HepG2 (cell line): Measurements from ENCODE around the gene BEND3. TPM values are rescaled to one million over a fixed set of nuclear protein-coding genes. Genes with fewer than 3 reads are reported as not detected.

Experiments
- HIVEP1 ChIP-seq: sonication (generic); formaldehyde crosslinking; IDR thresholded peaks from 2 replicates; pipeline ENCODE4 v1.4.0; 2020; ENCODE audit warnings: mild to moderate bottlenecking, missing genetic modification reagents
- HOXD1 ChIP-seq: sonication (generic); formaldehyde crosslinking; IDR thresholded peaks from 2 replicates; pipeline ENCODE4 v1.5.0; 2020; ENCODE audit warnings: missing genetic modification reagents
- IKZF1 ChIP-seq: fragments of 450-650 bp; IDR thresholded peaks from 2 replicates; pipeline ENCODE4 v1.7.1; 2016
- IRX3 ChIP-seq: sonication (generic); formaldehyde crosslinking; IDR thresholded peaks from 2 replicates; pipeline ENCODE4 v1.8.1; 2023; ENCODE audit warnings: mild to moderate bottlenecking, low read depth, missing genetic modification reagents, borderline replicate concordance
- POLR2G ChIP-seq: fragments of 200-400 bp; formaldehyde crosslinking; IDR thresholded peaks from 2 replicates; pipeline ENCODE4 v1.6.1; 2018; ENCODE audit warnings: mild to moderate bottlenecking, low read depth, low read length, moderate library complexity
- TARDBP ChIP-seq: sonication (generic); formaldehyde crosslinking; IDR thresholded peaks from 2 replicates; pipeline ENCODE4 v1.8.0; 2022; ENCODE audit warnings: mild to moderate bottlenecking, missing genetic modification reagents
- THYN1 ChIP-seq: sonication (generic); formaldehyde crosslinking; IDR thresholded peaks from 2 replicates; pipeline ENCODE4 v1.8.1; 2023; ENCODE audit warnings: low read depth, mild to moderate bottlenecking, moderate library complexity, missing genetic modification reagents, borderline replicate concordance
- ZBTB7A ChIP-seq: sonication (generic); formaldehyde crosslinking; IDR thresholded peaks from 2 replicates; pipeline ENCODE4 v1.8.0; 2022; ENCODE audit warnings: mild to moderate bottlenecking, missing genetic modification reagents
- ZFAT ChIP-seq: sonication (generic); formaldehyde crosslinking; conservative IDR thresholded peaks from 2 replicates; pipeline ENCODE4 v1.8.1; 2023; ENCODE audit warnings: missing genetic modification reagents, inconsistent platforms
- ZNF256 ChIP-seq: sonication (generic); formaldehyde crosslinking; conservative IDR thresholded peaks from 2 replicates; pipeline ENCODE4 v1.4.0; 2020; ENCODE audit warnings: missing genetic modification reagents
- polyA plus RNA-seq, 8 experiments: library from polyadenylated mRNA; depleted of rRNA in 3 of 8; stranded (reverse) in 7 of 8; unstranded in 1 of 8; fragments of >200 nt; fragmentation: Illumina TruSeq in 4 of 8; extraction: Trizol in 4 of 8; gene quantifications; 2 replicates each; pipeline versions ENCODE4 v1.2.1 to v1.2.3, GENCODE V29; 2011 to 2016; ENCODE audit warnings: low read depth in 4 of 8, missing spikeins in 1 of 8, mixed read lengths in 1 of 8; ENCODE audit not compliant: insufficient read depth in 1 of 8
- total RNA-seq, 5 experiments: library from RNA; depleted of rRNA; stranded (reverse); fragments of >200 nt; fragmentation: Illumina TruSeq; extraction: Trizol; gene quantifications; 2 replicates each; pipeline ENCODE4 v1.2.3, GENCODE V29; 2016; ENCODE audit warnings: low read depth in 1 of 5
- TF ChIP-seq, protein P1 (sequence below): sonication (generic); formaldehyde crosslinking; IDR thresholded peaks from 2 replicates; pipeline ENCODE4 v1.5.0; 2020; ENCODE audit warnings: missing genetic modification reagents
- TF ChIP-seq, protein P2 (sequence below): sonication (generic); IDR thresholded peaks from 2 replicates; pipeline ENCODE4 v1.6.1; 2016; ENCODE audit warnings: low read depth, borderline replicate concordance
- TF ChIP-seq, protein P3 (sequence below): sonication (generic); formaldehyde crosslinking; IDR thresholded peaks from 2 replicates; pipeline ENCODE4 v1.8.0; 2023; ENCODE audit warnings: mild to moderate bottlenecking, missing genetic modification reagents
- TF ChIP-seq, protein P4 (sequence below): fragments of 450-650 bp; IDR thresholded peaks from 2 replicates; pipeline ENCODE4 v1.6.1; 2017; ENCODE audit warnings: mild to moderate bottlenecking
- TF ChIP-seq, protein P5 (sequence below): IDR thresholded peaks from 2 replicates; pipeline ENCODE4 v1.6.1; 2012; ENCODE audit warnings: inconsistent platforms

The BEND3 gene
- total and polyA plus RNA-seq, 2 of the 13 experiments (the other 11 are each of a cell fraction or from before 2014, with no cell fraction given), result 1.4 to 5.8 TPM

DNA sequence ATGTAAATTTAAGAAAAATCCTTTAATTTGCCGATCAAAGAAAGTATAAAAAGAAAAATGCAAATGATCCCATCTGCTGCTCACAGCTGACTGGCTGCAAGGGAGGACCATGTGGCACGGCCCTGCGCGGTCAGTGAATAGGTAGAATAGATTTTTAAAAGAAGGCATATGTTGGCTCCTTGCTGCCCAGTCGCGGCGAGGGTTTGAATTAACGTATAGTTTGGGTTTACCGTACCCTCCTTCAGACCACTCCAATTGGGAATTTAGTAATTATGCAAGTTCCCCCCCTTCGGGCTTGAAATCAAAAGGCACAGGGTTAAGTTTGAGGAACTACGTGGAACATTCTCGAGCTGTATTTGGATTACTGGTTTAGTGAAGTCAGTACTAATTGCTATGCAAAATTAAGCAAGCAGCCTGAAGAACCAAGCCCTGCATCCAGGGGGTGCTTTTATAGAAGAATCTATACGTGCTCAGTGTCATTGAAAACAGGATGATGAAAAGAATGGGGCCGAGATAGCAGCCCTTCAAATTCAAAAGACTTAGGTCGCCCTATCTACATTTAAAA lies 1.1 kb upstream of the BEND3 start (continued):
- TF ChIP-seq, protein P1, sequence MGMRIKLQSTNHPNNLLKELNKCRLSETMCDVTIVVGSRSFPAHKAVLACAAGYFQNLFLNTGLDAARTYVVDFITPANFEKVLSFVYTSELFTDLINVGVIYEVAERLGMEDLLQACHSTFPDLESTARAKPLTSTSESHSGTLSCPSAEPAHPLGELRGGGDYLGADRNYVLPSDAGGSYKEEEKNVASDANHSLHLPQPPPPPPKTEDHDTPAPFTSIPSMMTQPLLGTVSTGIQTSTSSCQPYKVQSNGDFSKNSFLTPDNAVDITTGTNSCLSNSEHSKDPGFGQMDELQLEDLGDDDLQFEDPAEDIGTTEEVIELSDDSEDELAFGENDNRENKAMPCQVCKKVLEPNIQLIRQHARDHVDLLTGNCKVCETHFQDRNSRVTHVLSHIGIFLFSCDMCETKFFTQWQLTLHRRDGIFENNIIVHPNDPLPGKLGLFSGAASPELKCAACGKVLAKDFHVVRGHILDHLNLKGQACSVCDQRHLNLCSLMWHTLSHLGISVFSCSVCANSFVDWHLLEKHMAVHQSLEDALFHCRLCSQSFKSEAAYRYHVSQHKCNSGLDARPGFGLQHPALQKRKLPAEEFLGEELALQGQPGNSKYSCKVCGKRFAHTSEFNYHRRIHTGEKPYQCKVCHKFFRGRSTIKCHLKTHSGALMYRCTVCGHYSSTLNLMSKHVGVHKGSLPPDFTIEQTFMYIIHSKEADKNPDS (CRISPR knock-in tag), result no peak
- TF ChIP-seq, protein P2, sequence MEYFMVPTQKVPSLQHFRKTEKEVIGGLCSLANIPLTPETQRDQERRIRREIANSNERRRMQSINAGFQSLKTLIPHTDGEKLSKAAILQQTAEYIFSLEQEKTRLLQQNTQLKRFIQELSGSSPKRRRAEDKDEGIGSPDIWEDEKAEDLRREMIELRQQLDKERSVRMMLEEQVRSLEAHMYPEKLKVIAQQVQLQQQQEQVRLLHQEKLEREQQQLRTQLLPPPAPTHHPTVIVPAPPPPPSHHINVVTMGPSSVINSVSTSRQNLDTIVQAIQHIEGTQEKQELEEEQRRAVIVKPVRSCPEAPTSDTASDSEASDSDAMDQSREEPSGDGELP, result peak; percentile 71; the same call in 1 of the 2 replicates
- TF ChIP-seq, protein P3, sequence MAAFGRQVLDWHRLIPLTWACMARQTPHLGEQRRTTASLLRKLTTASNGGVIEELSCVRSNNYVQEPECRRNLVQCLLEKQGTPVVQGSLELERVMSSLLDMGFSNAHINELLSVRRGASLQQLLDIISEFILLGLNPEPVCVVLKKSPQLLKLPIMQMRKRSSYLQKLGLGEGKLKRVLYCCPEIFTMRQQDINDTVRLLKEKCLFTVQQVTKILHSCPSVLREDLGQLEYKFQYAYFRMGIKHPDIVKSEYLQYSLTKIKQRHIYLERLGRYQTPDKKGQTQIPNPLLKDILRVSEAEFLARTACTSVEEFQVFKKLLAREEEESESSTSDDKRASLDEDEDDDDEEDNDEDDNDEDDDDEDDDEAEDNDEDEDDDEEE (CRISPR knock-in tag), result no peak
- no peak for TF ChIP-seq THYN1 (CRISPR knock-in tag)
- TF ChIP-seq, protein P4, sequence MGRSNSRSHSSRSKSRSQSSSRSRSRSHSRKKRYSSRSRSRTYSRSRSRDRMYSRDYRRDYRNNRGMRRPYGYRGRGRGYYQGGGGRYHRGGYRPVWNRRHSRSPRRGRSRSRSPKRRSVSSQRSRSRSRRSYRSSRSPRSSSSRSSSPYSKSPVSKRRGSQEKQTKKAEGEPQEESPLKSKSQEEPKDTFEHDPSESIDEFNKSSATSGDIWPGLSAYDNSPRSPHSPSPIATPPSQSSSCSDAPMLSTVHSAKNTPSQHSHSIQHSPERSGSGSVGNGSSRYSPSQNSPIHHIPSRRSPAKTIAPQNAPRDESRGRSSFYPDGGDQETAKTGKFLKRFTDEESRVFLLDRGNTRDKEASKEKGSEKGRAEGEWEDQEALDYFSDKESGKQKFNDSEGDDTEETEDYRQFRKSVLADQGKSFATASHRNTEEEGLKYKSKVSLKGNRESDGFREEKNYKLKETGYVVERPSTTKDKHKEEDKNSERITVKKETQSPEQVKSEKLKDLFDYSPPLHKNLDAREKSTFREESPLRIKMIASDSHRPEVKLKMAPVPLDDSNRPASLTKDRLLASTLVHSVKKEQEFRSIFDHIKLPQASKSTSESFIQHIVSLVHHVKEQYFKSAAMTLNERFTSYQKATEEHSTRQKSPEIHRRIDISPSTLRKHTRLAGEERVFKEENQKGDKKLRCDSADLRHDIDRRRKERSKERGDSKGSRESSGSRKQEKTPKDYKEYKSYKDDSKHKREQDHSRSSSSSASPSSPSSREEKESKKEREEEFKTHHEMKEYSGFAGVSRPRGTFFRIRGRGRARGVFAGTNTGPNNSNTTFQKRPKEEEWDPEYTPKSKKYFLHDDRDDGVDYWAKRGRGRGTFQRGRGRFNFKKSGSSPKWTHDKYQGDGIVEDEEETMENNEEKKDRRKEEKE, result no peak
- 0 out of 2 replicates have a peak, but pooled peaks have one; percentile 42 for TF ChIP-seq HOXD1 (CRISPR knock-in tag)
- TF ChIP-seq ZNF256 (CRISPR knock-in tag), result no peak
- TF ChIP-seq TARDBP (CRISPR knock-in tag), result 0 out of 2 replicates have a peak, but pooled peaks have one; percentile 27
- TF ChIP-seq HIVEP1 (CRISPR knock-in tag), result 0 out of 2 replicates have a peak, but pooled peaks have one; percentile 7
- no peak for TF ChIP-seq POLR2G
- TF ChIP-seq IKZF1, result no peak
- TF ChIP-seq IRX3, result 0 out of 2 replicates have a peak, but pooled peaks have one; percentile 1
- TF ChIP-seq, protein P5, sequence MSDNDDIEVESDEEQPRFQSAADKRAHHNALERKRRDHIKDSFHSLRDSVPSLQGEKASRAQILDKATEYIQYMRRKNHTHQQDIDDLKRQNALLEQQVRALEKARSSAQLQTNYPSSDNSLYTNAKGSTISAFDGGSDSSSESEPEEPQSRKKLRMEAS, result peak; percentile 67
- TF ChIP-seq ZBTB7A, result no peak
- TF ChIP-seq ZFAT (CRISPR knock-in tag), result 0 out of 2 replicates have a peak, but pooled peaks have one; percentile 6
- TF ChIP-seq, all 625 proteins: peak for 21
